ENCODE results near the gene DSCAM.

DSCAM gene

DNA sequence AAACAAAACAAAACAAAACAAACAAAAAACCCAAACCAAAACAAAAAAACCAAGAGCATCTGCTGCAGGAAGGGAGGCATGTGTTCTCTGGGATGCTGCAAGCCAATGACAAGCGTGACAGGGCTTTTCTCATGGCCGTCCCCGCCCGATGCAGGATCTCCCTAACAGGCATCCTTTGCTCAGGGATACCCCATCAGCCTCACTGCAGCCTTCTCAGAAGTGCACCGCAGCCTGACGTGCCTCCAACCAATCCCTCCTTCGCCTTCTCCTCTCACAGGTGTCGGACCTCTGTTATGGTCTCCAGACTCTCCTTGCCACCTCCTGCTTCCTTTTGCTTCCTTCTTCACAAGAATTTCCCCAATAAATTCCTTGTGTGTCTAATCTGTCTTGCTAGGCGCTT lies 832.6 kb downstream of the DSCAM start:
- no peak for DNase-seq (ENCODE audit: low read depth in 2 of 2)
- no peak overlapping the region for H3K4me3 ChIP-seq (replicated peaks in 1 of 2; ENCODE audit: low read depth in 2 of 2, low read length in 2 of 2)
- no peak for TF ChIP-seq CTCF (IDR thresholded peaks at IDR 0.05; ENCODE audit: low read depth, low read length)

GRCh38 chr21:40013001-40013735 lies 833.8 kb downstream of the DSCAM start:
- H3K4me3 ChIP-seq (replicated peaks in 1 of 2; ENCODE audit: low read depth in 2 of 2, low read length in 2 of 2): no peak overlapping the region
- TF ChIP-seq CTCF (IDR thresholded peaks at IDR 0.05; ENCODE audit: low read depth, low read length): no peak
- no peak for DNase-seq (ENCODE audit: low read depth in 2 of 2)

DNA sequence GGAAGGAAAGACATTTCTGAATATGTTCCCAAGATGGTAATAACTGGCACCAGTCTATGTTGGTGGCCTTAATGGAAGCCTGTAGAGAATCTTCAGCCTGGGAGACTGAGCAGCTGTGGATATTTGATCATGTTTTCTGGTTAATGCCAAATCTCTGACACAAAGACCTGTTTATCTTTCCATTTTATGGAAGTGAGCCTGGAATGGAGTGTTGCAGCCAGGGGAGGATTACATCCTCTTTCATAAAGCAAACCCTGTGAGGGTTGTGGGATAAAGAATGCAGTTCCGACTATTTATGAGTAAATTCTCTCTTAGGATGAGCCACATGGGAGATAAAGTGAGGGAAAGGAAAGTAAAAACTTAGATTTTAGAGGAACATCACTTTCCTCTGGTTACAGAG lies 835.6 kb downstream of the DSCAM start:
- H3K4me3 ChIP-seq (replicated peaks in 1 of 2; ENCODE audit: low read depth in 2 of 2, low read length in 2 of 2): no peak overlapping the region
- TF ChIP-seq CTCF (IDR thresholded peaks at IDR 0.05; ENCODE audit: low read depth, low read length): no peak
- no peak for DNase-seq (ENCODE audit: low read depth in 2 of 2)

DNA sequence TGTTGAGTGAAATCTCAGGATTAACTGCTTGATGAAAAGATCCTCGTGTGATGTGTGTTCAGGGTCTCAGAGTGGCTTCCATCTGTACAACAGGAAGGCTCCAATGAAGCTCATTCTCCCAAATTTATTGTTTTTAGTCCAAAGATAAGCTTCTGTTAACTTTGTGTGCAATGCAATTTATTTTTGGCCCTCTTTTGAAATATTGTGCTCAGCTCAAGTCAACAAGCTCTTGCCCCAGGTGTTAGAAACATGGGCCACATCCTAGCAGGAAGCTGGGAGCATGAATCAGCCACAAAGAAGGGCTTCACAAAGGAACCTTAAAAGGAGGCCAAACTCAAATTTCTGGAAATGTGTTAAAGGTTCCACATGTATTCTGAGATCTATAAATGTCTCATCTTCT lies 844.0 kb downstream of the DSCAM start:
- H3K4me3 ChIP-seq (replicated peaks in 1 of 2; ENCODE audit: low read depth in 2 of 2, low read length in 2 of 2): no peak overlapping the region
- TF ChIP-seq CTCF (IDR thresholded peaks at IDR 0.05; ENCODE audit: low read depth, low read length): no peak
- no peak for DNase-seq (ENCODE audit: low read depth in 2 of 2)

- no peak for DNase-seq (ENCODE audit: low read depth in 2 of 2)
- TF ChIP-seq CTCF (IDR thresholded peaks at IDR 0.05; ENCODE audit: low read depth, low read length): no peak
- H3K4me3 ChIP-seq (replicated peaks in 1 of 2; ENCODE audit: low read depth in 2 of 2, low read length in 2 of 2): no peak overlapping the region
These were observed 862.5 kb downstream of the DSCAM start for GRCh38 chr21:39984286-39984991.

- H3K4me3 ChIP-seq (replicated peaks in 1 of 2; ENCODE audit: low read depth in 2 of 2, low read length in 2 of 2): no peak overlapping the region
- TF ChIP-seq CTCF (IDR thresholded peaks at IDR 0.05; ENCODE audit: low read depth, low read length): no peak
- no peak for DNase-seq (ENCODE audit: low read depth in 2 of 2)
These were observed 866.6 kb downstream of the DSCAM start for GRCh38 chr21:39980241-39980820.
